Epithelial cell of prostate (primary cell): ENCODE data around the gene IRS4.
A peak's percentile ranks its signal among the peaks of the same experiment; 100 is the strongest.

Source experiments
- DNase-seq: peaks from one replicate; pipeline ENCODE4 v3.0.0-alpha.2; 2011; ENCODE audit warnings: low read depth, low spot score
- H3K27ac ChIP-seq: fragments of 450-650 bp; 2 replicates; pipeline ENCODE4 v1.5.1; 2017; ENCODE audit warnings: mild to moderate bottlenecking

Gene IRS4

DNA sequence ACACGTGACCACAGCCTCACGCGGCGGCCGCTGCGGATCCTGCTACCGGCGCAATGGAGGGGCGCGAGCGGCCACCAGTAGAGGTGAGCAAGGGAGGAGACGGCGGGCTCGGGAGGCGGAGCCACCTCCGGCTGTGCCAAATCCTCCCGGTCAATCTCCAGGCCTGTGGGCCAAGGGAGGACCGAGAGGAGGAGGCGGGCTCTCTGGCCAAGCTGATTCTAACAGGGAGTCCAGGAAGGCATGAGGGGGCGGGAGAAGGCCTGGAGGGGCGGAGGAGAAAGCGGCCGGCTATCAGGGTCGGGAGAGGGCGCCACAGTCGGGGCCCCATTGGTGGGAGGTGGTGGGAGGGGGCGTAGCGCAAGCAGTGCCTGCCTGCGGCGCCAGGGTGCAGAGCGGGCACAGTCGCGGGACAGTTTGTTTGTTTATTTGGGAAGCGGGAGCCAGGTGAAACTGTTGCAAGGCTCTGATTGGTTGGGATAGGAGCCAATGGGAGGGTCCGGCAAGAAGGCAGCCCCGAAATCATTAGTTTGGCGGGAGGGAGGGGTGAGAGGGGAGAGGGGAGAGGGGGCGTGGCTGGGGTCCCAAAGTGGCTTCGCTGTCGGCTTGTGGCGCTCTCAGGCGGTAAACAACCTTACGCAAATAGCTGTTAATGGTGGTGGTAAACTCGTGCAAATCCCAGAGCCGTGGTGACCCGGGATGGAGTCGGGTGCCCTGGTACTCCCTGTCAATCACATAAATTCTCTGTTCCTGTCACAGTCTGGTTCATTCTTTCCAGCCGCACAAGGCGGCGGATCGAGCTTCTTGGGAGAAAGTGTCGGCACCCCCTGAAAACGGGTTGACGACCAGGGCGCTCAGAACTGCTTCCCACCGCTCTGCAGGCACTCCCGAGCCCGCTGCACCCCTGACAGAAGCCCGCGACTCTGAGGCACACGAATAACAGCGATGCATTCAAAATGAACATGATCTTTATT, at the start of gene IRS4:
TSS of gene IRS4 (minus strand) at position 55 of the 971 bp plus-strand sequence.
- no peak within 1 kb of the TSS for H3K27ac ChIP-seq
- no peak for DNase-seq

DNA sequence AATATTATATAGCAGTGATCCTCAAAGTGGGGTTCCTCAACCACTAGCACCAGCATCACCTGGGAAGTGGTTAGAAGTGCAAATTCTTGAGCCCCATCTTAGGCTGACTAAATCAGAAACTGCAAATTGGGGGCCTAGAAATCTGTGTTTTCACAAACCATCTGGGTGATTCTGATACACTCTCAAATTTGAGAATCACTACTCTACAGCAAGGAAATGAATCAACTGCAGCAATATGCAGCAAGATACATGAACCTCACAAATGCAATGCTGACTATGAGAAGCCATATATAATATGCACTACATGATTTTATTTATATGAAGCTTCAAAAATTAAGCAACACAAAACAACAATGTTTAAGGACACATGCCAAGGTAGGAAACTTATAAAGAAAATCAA, 36.2 kb upstream of the IRS4 start:
- DNase-seq, result no peak
- H3K27ac ChIP-seq, result no peak overlapping the region

DNA sequence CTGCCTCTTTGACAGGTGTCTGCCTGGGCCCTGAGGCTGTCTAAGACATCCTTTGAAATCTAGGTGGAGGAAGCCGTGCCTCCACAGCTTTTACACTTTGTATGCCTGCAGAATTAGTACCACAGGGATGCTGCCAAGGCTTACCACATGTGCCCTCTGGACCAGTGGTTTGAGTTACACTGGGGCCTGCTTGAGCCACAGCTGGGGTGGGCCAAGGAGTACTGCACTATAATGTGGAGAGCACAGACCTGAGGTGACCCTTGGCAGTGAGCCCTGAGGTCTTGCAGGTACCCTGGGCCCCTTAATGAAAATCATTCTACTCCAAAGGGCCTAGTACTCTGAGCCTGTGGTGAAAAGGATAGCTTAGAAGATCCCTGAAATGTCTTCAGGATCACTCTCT, 27.2 kb upstream of the IRS4 start:
- DNase-seq, result no peak
- H3K27ac ChIP-seq, result no peak overlapping the region

DNA sequence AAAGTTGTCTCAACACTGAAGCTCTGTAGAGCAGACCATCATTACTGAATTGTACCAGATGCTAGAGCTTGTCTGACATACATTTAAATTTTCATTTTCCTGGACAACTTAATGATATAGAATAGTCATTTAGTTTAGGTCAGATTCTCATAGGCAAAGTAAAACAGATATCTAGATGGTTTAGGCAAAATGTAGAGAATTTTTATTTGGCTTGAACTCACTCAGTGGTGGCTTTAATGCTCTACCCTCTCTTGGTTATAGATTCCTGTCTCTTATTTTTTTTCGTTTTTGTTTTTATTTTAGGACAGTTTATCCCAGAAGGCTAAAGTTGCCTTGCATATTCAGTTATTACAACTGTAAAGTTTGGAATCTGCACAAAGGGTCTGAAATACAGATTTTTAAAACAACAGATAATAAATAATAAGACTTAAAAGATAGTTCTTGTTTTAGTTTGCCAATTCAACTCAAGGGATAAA, 4.0 kb upstream of the IRS4 start:
- no peak overlapping the region for H3K27ac ChIP-seq
- DNase-seq, result no peak

DNA sequence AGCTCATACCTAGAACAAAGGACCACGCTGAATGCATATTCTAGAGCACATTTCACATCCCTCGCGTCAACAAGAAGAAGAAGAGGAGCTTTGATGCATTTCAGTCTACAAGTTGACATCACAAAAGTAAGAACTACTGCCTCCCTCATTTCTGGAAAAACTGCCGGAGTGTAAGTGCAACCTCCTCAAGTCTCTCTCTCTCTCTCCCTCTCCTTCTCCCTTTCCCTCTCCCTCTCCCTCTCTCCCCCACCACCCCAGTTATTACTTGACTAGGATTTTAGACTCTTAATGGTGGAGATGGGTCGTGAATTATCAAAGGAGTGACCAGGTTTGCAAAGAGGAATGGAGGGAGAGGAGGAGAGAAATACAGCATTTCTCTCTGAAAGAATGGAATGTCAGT, 1.4 kb upstream of the IRS4 start:
- DNase-seq, result no peak
- H3K27ac ChIP-seq, result no peak overlapping the region

DNA sequence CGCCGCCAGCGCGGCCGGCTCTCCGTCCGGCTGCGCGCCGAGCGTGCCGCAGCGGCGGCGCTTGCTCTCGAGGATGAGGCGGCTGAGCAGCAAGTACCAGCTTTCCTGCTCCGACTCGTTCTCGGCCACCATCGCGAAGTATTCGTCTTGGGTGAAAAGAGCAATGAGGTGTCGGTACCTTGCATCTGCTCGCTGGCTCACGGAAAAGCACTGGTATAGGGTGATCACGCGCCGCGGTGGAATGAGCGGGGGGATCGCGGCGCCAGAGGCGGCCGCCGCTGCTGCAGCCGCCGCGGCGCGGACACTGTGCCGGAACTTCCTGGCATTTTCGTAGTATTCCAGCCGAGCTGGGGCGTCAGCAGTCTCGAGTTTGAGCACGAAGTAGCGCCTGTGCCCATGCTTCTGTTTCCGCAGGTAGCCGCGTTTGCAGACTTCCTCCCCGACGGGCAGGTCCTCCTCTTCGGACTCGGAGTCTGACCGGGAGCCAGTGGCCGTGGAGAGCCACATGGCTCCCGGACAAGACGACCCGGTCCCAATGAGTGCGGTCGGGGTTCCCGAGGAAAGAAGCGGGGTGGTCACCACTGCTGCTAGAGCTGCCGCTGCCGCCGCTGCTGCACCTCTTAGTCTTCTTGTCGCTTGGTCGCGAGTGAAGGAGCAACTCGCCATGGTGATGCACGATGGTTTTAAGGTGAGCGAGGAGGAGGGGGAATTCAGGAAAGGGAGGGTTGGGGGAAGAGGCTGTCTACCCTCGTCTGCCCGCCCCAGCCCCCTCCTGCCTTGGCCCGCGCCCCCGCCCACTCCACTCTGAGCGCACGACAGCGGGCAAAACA, 469 bp downstream of the IRS4 start:
- no peak overlapping the region for H3K27ac ChIP-seq
- no peak for DNase-seq

DNA sequence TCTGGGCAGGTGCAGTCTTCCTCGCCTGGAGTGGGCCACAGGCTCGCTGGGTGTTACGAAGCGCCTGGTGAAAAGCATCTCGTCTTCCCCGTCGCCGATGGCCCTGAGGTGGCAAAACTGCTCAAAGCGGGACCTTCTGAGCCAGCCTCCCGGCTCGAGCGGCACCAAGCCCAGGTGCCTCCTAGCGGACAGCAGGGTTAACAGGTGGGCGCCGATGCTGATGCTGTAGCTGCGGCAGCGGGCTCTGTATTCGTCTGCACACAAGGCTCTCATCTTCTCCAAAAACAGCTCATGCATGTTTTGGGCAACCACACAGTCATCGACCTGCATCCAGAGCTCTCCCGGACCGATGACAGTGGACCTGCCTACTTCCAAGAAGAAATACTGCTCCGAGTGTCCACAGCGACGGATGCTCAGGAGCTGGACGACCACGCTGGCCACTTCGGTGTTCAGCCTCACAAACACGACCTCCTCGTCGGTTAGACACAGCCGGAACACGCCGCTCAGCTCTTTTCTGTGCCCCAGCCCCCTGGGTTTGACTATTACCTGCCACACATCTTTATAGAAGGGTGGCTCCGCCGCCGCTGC, 1.2 kb downstream of the IRS4 start:
- DNase-seq, result no peak
- no peak overlapping the region for H3K27ac ChIP-seq

DNA sequence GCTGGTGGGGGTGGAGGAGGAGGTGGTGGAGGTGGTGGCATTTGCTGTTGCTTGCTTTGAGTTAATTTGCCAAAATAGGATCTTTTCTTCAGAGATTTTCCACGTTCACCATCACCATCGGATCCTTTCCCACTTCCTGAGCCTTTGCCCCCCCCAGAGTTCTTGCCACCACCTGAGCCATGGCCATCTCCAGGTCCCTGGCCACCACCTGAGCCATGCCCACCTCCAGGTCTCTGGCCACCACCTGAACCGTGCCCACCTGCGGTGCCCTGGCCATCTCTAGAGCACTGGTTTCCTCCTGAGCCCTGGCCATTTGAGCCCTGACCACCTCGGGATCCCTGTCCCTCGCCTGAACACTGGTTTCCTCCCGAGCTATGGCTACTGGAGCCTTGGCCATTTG, 1.9 kb downstream of the IRS4 start:
- no peak overlapping the region for H3K27ac ChIP-seq
- no peak for DNase-seq

DNA sequence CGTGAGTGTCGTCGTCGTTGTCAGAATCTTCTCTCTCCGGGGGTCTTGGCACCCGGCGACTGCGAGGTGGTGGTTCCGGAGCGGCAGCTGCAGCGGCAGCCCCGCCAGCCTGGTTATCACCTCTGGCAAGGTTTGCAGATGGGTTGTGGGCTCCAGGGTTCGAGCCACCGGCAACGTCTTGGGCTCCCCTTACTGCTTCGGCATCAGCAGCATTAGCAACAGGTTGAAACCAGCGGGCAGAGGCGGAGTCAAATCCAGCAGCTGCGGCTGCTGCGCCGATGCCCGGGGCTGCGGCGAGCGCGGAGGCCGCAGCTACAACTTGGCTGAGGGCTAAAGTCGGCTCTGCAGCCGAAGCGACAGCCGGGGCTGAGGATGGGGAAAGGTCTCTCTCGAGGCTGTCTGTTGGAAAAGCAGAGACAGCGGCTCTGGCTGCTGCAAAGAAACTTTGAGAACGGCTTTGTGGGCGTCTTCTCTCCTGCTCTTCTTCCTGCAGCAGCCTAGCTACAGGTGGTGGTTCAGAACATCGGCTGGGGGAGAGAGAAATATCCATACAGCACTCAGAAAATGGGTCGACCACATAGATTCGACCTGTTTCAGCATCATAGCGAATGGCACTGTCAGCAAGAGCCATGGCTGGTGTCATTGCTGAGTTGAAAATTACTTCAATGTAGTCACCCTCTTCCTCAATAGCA, 3.6 kb downstream of the IRS4 start:
- no peak for DNase-seq
- no peak overlapping the region for H3K27ac ChIP-seq

DNA sequence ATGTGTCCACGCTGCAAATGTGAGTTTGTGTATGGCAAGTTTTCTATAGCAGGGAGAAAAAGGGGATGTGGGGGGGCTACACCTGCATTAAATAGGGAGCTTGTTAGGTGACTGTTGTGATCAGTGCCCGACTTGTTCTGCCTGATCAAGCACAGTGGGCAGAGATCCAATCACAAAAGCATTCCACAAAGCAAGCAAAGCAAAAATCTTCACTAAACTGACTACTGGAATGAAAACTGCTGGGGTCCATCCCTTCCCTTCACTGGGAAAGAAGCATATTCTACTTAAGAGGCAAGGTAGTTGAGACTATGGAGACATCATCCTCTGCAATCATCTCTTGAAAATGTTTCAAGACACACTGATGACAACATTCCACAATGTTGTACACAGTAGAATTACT, 5.2 kb downstream of the IRS4 start:
- DNase-seq, result no peak
- no peak overlapping the region for H3K27ac ChIP-seq

DNA sequence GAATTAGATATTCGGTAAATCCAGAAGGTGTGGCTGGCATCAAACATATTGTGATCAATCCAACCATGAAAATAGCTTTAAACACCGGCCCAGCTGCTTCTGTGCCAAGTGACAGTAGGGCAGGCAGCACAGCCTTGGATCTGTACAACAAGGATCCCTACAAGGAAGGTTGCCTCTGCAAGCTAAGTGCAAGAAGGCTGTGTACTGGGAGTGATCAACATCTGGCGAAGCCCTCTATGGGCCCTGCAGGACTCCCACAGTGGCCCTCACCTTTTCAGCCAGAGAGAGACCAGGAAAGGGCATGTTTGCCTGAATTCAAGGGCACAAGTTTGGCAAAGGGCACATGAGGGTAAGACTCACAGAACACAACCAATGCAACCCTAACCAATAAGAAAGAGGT, 9.6 kb downstream of the IRS4 start:
- DNase-seq, result no peak

DNA sequence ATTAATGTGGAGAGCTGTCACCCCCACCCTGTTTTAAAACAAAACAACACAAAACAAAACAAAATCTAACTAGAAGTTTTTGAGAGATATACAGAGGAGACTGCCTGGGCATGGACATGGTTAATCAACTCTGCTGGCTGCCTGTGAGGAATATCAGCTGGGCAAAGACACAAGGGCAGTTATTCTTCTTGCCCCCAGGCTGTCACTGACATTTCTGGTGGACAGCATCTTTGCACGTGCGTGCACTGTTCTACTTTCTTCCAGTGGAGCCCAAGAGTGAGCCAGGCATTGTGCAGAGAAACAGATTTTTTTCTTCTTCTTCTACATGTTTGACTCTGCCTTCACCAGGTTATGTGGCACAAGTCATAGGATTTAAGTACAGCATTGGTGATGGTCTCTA, 13.8 kb downstream of the IRS4 start:
- H3K27ac ChIP-seq, result no peak overlapping the region
- no peak for DNase-seq

More for the DNA sequence above, 9.6 kb downstream of the IRS4 start:
- H3K27ac ChIP-seq, result no peak overlapping the region

DNA sequence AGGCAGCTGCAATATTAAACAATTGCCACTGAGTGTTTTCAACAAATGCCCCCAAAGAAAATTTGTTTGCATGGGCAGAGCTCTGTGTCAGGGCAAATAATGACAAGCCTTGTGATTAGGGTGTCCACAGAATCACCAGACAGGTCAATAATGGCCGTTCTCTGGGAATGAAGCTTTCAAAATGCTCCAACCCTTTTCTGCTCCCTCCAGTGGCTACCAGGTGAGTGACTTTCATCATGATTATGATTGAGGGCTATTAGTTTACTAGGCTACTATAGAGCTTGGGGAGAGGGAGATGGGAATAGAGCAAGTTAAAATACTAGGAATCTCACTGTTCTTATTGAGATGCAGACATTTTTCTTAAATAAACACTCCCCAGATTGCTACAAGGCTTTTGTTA, 23.5 kb downstream of the IRS4 start:
- H3K27ac ChIP-seq, result no peak overlapping the region
- DNase-seq, result no peak

DNA sequence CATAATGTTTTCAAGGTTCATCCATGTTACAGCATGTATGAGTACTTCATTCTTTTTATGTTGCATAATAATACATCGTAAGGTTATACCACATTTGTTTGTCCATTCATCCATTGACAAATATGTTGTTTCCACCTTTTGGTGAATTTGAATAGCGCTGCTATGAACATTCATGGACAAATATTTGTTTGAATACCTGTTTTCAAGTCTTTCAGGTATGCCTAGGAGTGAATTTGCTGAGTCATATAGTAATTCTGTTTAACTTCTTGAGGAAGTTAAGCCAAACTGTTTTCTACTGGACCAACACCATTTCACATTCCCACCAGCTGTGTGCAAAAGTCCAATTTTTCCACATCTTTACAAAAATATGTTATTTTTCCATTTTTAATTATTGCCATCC, 31.5 kb downstream of the IRS4 start:
- no peak overlapping the region for H3K27ac ChIP-seq
- DNase-seq, result peak; percentile 18

DNA sequence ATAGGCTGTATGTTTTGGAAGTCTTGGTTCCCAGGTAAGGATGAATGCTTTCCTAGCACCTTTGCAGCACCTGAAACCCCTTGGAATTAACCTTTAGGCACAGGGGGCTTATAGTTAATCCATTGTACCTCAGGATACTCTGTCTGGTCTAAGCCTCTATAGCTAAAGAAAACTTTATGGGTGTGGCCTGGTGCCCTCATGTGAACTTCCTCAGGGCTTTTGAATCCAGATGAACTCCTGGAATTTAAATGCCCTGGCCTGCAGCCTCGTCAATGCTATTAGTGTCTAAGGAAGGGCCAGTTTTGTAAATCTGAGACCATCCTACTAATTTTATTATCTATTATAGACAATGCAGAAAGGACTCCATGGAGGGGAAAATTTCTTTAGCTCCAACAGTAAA, 33.8 kb downstream of the IRS4 start:
- no peak for DNase-seq
- H3K27ac ChIP-seq, result no peak overlapping the region

DNA sequence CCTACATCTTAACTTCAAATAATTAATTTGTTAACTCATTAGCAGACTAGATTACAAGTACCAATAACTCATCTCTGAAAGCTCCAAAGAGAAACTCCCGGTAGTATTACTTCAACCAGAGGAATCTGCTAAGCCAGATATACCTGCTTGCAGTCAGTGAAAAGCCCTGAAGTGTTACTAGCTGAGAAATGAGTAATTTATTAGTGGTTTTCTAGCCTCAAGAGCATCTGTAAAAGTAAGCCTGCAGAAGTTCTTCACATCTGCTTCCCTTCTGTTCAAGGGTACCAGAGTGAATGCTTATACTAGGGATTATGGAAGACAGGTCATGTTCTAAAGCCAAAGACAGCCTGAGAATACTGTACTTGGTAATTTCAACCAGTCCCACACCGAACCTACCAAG, 34.7 kb downstream of the IRS4 start:
- no peak overlapping the region for H3K27ac ChIP-seq
- no peak for DNase-seq

DNA sequence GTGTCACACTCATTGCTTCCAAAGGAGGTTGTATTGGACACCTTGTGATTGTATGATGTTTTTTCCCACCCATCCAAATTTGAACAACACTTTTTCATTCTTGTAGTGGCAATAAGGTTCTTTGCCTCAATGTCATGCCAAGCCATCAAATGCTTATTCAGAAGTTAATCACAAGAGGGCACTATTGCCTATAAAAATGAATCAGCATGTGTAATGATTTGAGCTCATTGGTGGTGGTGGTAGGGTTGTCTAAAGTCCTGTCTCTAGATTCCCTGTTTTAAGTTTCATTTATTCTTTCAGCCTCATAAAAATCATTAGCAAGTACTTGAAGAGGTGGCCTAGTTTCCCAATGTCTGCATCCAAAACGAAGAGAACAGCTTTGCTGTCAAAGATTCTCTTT, 37.0 kb downstream of the IRS4 start:
- DNase-seq, result no peak

DNA sequence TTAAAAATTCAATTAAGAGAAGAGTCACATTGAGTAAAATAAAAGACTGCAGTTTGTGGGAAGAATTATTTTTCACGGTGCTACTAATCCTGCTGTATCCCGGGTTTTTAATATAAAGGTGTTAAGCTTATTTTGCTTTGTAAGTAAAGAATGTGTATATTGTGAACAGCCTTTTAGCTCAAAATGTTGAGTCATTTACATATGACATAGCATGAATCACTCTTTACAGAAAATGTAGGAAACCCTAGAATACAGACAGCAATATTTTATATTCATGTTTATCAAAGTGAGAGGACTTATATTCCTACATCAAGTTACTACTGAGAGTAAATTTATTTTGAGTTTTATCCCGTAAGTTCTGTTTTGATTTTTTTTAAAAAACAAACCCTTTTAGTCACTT, 39.7 kb downstream of the IRS4 start:
- H3K27ac ChIP-seq, result no peak overlapping the region

More for the DNA sequence above, 37.0 kb downstream of the IRS4 start:
- no peak overlapping the region for H3K27ac ChIP-seq

More for the DNA sequence above, 39.7 kb downstream of the IRS4 start:
- no peak for DNase-seq
